ENCODE measurements around the gene RAD51AP2. TPM values are rescaled to one million over a fixed set of nuclear protein-coding genes. Genes with fewer than 3 reads are reported as not detected.

Gene RAD51AP2
- total and polyA plus RNA-seq, 2 of the 13 experiments (the other 11 are each of a cell fraction or from before 2014, with no cell fraction given), result 0.11 to 0.12 TPM

GRCh38 chr2:17538844-17539554 lies 20.8 kb upstream of the RAD51AP2 start (continued):
- no peak for TF ChIP-seq ZNF576 (CRISPR knock-in tag; IDR thresholded peaks at IDR 0.05)
- TF ChIP-seq IKZF1 (IDR thresholded peaks at IDR 0.05), result no peak
- peak; percentile 38; the same call in 1 of the 2 replicates for TF ChIP-seq ZNF337 (CRISPR knock-in tag; IDR thresholded peaks at IDR 0.05; ENCODE audit: borderline replicate concordance, low read depth)
- TF ChIP-seq AGO2 (optimal IDR thresholded peaks at IDR 0.05; ENCODE audit: low read depth, low read length), result peak; percentile 97
- TF ChIP-seq NFYC (CRISPR knock-in tag; IDR thresholded peaks at IDR 0.05), result peak; percentile 15
- peak; percentile 63; the same call in 1 of the 2 replicates for TF ChIP-seq FOSL1 (CRISPR knock-in tag; IDR thresholded peaks at IDR 0.05; ENCODE audit: borderline replicate concordance)
- peak; percentile 68; the same call in 1 of the 2 replicates for TF ChIP-seq HES4 (CRISPR knock-in tag; IDR thresholded peaks at IDR 0.05; ENCODE audit: borderline replicate concordance)
- peak; percentile 51; the same call in 1 of the 2 replicates for TF ChIP-seq STAT6 (CRISPR knock-in tag; IDR thresholded peaks at IDR 0.05; ENCODE audit: borderline replicate concordance)
- peak; percentile 79 for TF ChIP-seq SP4 (CRISPR knock-in tag; IDR thresholded peaks at IDR 0.05)
- TF ChIP-seq ATF2 (CRISPR knock-in tag; IDR thresholded peaks at IDR 0.05), result peak; percentile 83
- TF ChIP-seq ZC3H13 (CRISPR knock-in tag; IDR thresholded peaks at IDR 0.05), result peak; percentile 96
- TF ChIP-seq ZFP36 (IDR thresholded peaks at IDR 0.05; ENCODE audit: borderline replicate concordance, low read depth, low read length, partially characterized antibody), result no peak
- peak; percentile 88 for TF ChIP-seq AGO1 (IDR thresholded peaks at IDR 0.05; ENCODE audit: low read depth, low read length, poor library complexity, severe bottlenecking)
- no peak for TF ChIP-seq ZNF468 (CRISPR knock-in tag; IDR thresholded peaks at IDR 0.05)
- peak; percentile 83 for TF ChIP-seq ZSCAN25 (CRISPR knock-in tag; IDR thresholded peaks at IDR 0.05)
- peak; percentile 89 for TF ChIP-seq E2F5 (CRISPR knock-in tag; conservative IDR thresholded peaks at IDR 0.05)
- TF ChIP-seq ZBTB44 (CRISPR knock-in tag; IDR thresholded peaks at IDR 0.05), result peak; percentile 71
- TF ChIP-seq CCDC6 (CRISPR knock-in tag; IDR thresholded peaks at IDR 0.05), result peak; percentile 97
- peak; percentile 86 for TF ChIP-seq ZBTB39 (CRISPR knock-in tag; IDR thresholded peaks at IDR 0.05)
- peak; percentile 63; the same call in 1 of the 2 replicates for TF ChIP-seq ZNF616 (CRISPR knock-in tag; IDR thresholded peaks at IDR 0.05; ENCODE audit: low read depth)

All from HepG2 (cell line).